Skeletal muscle satellite cell (primary cell): ENCODE data around the gene JAML.

Experiments used
- H3K27me3 ChIP-seq: 2 replicates; pipeline ENCODE4 v1.7.0; 2013; ENCODE audit warnings: low read length; ENCODE audit not compliant: control insufficient read depth, insufficient read depth
- H3K36me3 ChIP-seq: 2 replicates; pipeline ENCODE4 v1.7.0; 2013; ENCODE audit warnings: mild to moderate bottlenecking, control low read depth, low read length; ENCODE audit not compliant: insufficient read depth
- H3K4me1 ChIP-seq: 2 replicates; pipeline ENCODE4 v1.7.0; 2013; ENCODE audit warnings: low read length; ENCODE audit not compliant: control insufficient read depth, insufficient read depth
- H3K4me2 ChIP-seq: 2 replicates; pipeline ENCODE4 v1.7.0; 2013; ENCODE audit warnings: mild to moderate bottlenecking, low read length
- H3K4me3 ChIP-seq: 2 replicates; pipeline ENCODE4 v1.7.0; 2013; ENCODE audit warnings: low read length
- H3K9ac ChIP-seq: 2 replicates; pipeline ENCODE4 v1.7.0; 2013; ENCODE audit warnings: mild to moderate bottlenecking, low read depth, low read length, moderate library complexity
- H3K9me3 ChIP-seq: replicated peaks from 2 replicates; pipeline ENCODE4 v1.7.0; 2013; ENCODE audit warnings: mild to moderate bottlenecking, control low read depth, low read length

Gene JAML

GRCh38 chr11:118252688-118253087 lies 27.9 kb upstream of the JAML start:
- H3K27me3 ChIP-seq = peaks cover 11% of the 10 kb centered on the region

GRCh38 chr11:118251858-118252652 lies 27.2 kb upstream of the JAML start, which contains the start of gene MPZL3:
TSS of gene MPZL3 (minus strand) at chr11:118252365. CDS start at chr11:118252294, 71 bp downstream.
- Histone ChIP-seq H3K9me3 (no peaks in the 10 kb centered on the region), H3K4me3 (peak within 1 kb of the TSS; percentile 76)

More at GRCh38 chr11:118252688-118253087, 27.9 kb upstream of the JAML start:
- H3K4me2 ChIP-seq = peak overlapping the region; percentile 80
- H3K4me3 ChIP-seq = peak overlapping the region; percentile 76
- H3K9ac ChIP-seq = no peak overlapping the region
- H3K9me3 ChIP-seq = no peaks in the 10 kb centered on the region
- H3K36me3 ChIP-seq = no peaks in the 10 kb centered on the region
- no peaks in the 10 kb centered on the region for H3K4me1 ChIP-seq

DNA sequence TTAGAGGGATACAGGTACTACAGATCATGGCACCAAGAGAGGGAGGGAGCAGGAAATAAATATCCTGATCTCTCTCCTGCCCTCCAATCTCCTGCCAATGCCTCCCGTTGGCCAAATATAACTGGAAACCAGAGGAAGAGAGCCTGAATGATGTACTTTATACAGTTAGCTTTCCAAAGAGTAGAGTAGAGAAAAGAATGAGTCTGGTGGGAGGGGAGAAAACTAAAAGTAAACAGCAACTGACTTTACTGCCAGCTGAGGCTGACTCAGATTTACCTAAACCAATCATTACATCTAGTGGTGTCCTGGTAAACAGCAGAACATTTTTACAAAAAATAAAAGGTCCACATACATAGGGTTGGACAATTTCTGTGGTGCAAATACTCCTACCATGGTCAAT lies 22.2 kb upstream of the JAML start:
- Histone ChIP-seq H3K9ac (no peak overlapping the region), H3K36me3 (no peaks in the 10 kb centered on the region), H3K27me3 (peaks cover 10% of the 10 kb centered on the region), H3K4me3 (no peak overlapping the region), H3K9me3 (no peaks in the 10 kb centered on the region), H3K4me2 (no peak overlapping the region), H3K4me1 (no peaks in the 10 kb centered on the region)

More at GRCh38 chr11:118251858-118252652, 27.2 kb upstream of the JAML start, which contains the start of gene MPZL3:
- Histone ChIP-seq H3K36me3 (no peaks in the 10 kb centered on the region), H3K27me3 (peaks cover 9% of the 10 kb centered on the region), H3K9ac (peak within 1 kb of the TSS; percentile 10), H3K4me1 (no peaks in the 10 kb centered on the region), H3K4me2 (peak within 1 kb of the TSS; percentile 80)

DNA sequence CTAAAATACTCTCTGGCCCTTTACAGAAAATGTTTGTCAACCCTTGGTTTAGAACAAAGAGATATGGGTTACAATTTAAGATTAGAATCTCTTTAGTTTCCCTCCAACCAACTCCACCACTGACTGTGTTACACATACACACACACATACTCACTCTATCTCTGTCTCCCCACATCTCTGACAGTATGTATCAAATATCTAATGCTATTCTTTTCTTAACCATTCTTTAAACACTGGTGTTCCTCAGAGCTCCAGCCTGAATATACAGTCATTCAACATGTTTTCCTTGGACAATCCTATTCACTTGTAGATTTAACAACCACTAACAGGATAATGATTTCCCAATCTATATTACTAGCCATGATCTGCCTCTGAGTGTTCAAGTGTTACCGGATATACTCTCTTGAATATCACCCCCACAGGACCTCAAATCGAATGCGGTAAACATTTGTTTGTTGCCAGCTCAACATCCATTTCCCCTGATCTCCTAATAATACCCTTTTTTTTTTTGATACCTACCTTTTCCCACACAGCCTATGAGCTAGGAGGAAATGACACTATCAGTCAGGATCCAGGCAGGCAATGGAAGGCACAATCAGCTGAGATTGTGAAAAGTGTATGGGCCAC lies 21.2 kb upstream of the JAML start:
- Histone ChIP-seq H3K4me1 (no peaks in the 10 kb centered on the region), H3K9me3 (no peaks in the 10 kb centered on the region), H3K27me3 (peaks cover 15% of the 10 kb centered on the region), H3K4me2 (no peak overlapping the region), H3K4me3 (no peak overlapping the region), H3K36me3 (no peaks in the 10 kb centered on the region), H3K9ac (no peak overlapping the region)

DNA sequence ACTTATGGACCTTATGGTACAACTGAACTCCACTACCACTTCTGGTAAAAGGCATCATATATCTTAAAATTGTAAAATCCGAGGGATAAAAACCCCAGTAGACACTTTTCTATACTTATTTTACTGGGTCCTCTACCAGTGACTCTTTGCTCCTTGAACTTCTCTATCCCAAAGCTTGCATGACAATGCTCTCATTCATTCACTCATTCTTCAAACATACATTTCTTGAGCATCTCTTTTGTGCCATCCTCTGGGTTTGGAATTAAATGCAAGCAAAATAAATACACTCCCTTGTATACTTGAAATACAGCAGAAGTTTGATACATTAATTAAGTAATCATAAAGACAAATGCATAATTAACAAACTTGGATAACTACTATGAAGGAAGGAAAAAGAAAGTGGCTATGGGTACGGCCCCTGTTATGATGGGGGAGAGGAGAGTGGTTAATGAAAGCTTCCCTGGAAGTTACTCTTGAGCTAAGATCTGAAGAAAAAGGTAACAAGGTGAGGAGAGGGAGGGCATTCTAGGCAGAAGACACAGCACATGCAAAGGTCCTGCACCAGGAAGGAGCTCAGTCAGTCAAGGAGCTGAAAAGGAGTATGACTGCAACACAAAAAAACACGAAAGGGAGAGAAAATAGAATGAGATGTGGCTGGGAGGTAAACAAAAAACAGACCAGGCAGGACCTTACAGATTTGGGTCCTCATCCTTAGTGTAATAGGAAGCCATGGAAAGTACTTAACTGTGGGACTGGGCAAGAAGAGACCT lies 19.4 kb upstream of the JAML start:
- Histone ChIP-seq H3K9ac (no peak overlapping the region), H3K4me3 (no peak overlapping the region), H3K4me1 (no peaks in the 10 kb centered on the region), H3K36me3 (no peaks in the 10 kb centered on the region), H3K9me3 (no peaks in the 10 kb centered on the region), H3K27me3 (peaks cover 18% of the 10 kb centered on the region), H3K4me2 (no peak overlapping the region)

DNA sequence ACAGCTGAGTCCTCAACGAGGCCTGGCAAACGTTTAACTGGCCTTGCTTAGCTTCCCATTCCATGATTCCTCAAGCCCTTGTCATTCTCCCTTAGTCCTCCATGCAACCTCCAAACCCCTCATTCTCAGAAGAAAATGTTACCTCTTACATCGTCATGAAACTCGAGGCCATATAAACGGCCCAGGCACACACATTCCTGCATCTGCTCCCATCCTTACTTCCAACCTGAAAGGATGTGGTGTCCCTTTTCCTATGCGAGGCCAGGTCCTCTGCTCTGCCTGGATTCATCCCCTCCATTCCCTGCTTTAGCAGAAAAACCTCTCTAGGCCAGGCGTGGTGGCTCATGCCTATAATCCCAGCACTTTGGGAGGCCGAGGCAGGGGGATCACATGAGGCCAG lies 18.4 kb upstream of the JAML start:
- Histone ChIP-seq H3K9ac (no peak overlapping the region), H3K4me2 (no peak overlapping the region), H3K27me3 (peaks cover 18% of the 10 kb centered on the region), H3K4me1 (no peaks in the 10 kb centered on the region), H3K36me3 (no peaks in the 10 kb centered on the region), H3K4me3 (no peak overlapping the region), H3K9me3 (no peaks in the 10 kb centered on the region)

- H3K4me3 ChIP-seq = no peak overlapping the region
- H3K4me1 ChIP-seq = no peaks in the 10 kb centered on the region
These were observed 16.9 kb upstream of the JAML start for GRCh38 chr11:118241764-118242098.

DNA sequence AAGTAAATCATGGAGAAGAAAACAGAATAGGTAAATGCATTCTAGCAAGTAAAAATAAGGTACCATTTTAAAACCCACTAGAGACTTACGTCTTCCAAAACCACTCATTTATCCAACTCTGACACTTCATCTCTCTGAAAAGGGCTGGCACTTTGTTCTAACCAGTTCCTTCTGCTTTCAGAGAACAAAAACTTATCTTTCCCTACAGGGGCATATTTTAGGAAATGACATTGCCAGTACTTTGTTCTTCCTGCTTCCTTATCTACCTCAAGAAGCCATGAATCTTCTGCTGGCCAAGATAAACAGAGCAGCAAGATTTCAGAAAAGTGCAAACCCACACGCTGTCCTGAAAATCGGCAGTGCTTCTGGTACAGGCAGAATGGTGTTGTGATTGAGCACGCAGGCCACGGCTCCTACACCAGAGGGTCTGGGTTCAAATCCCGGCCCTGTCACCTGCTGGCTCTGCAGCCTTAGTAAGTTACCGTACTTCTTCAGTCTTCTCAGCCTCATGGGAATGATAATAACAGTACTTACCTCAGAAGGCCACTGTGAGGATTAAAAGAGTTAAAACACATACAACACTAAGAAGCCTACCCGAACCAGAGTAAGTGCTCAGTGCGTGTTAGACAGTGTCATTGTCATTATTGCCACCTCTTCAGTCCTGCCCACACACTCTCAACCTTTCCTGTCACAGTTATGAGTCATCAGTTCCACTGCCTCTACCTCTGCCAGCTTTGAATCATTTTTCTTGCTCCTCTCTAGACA lies 16.4 kb upstream of the JAML start:
- H3K4me3 ChIP-seq = no peak overlapping the region
- H3K27me3 ChIP-seq = peaks cover 25% of the 10 kb centered on the region
- no peak overlapping the region for H3K4me2 ChIP-seq
- no peak overlapping the region for H3K9ac ChIP-seq
- no peaks in the 10 kb centered on the region for H3K36me3 ChIP-seq
- no peaks in the 10 kb centered on the region for H3K4me1 ChIP-seq
- H3K9me3 ChIP-seq = no peaks in the 10 kb centered on the region

More at GRCh38 chr11:118241764-118242098, 16.9 kb upstream of the JAML start:
- Histone ChIP-seq H3K36me3 (no peaks in the 10 kb centered on the region), H3K27me3 (peaks cover 21% of the 10 kb centered on the region), H3K4me2 (no peak overlapping the region), H3K9ac (no peak overlapping the region), H3K9me3 (no peaks in the 10 kb centered on the region)

- Histone ChIP-seq H3K4me1 (no peaks in the 10 kb centered on the region), H3K4me2 (no peak overlapping the region), H3K36me3 (no peaks in the 10 kb centered on the region), H3K4me3 (no peak overlapping the region), H3K9ac (no peak overlapping the region), H3K9me3 (no peaks in the 10 kb centered on the region), H3K27me3 (peaks cover 34% of the 10 kb centered on the region)
These were observed 14.8 kb upstream of the JAML start for GRCh38 chr11:118239509-118240205.

DNA sequence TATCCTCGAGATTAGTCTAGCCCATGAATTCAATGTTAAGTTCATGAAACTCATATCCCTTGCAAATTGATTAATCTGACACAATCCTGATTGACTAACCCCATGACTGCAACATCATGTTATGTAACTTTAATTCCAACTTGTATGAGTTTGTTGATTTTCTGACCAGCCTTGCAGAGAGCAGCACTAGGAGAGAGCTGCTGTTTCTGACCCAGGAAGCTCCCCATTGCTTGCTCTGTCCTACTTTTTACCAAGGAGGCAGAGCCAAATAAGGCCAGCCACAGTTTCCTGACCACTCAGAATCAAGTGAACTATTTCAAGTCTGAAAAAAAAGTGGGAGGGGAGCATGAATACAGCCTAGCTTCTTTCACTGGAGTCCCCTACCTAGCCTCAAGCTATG lies 14.1 kb upstream of the JAML start:
- H3K4me2 ChIP-seq = no peak overlapping the region
- no peak overlapping the region for H3K4me3 ChIP-seq
- H3K9ac ChIP-seq = no peak overlapping the region
- no peaks in the 10 kb centered on the region for H3K4me1 ChIP-seq
- no peaks in the 10 kb centered on the region for H3K36me3 ChIP-seq
- H3K9me3 ChIP-seq = no peaks in the 10 kb centered on the region
- H3K27me3 ChIP-seq = peaks cover 30% of the 10 kb centered on the region
